OCI-LY3 (cell line): ENCODE data around the gene BAD.
A peak's percentile ranks its signal among the peaks of the same experiment; 100 is the strongest.

Experiments
- H2AFZ ChIP-seq: fragments of 200-600, 300-600 bp; shearing (Covaris generic); 2 replicates; pipeline ENCODE4 v1.6.0; 2014; ENCODE audit warnings: antibody characterized with exemption, low read depth, low read length
- H3K27ac ChIP-seq: fragments of 200-600, 300-600 bp; sonication (generic); 2 replicates; pipeline ENCODE4 v1.5.1; 2014; ENCODE audit warnings: mild to moderate bottlenecking, low read length, moderate library complexity, mixed read lengths
- H3K27me3 ChIP-seq: fragments of 200-600, 300-600 bp; sonication (generic); 2 replicates; pipeline ENCODE4 v1.6.1; 2014; ENCODE audit warnings: low read depth, low read length, mixed read lengths
- H3K36me3 ChIP-seq: fragments of 200-600, 300-600 bp; sonication (generic); replicated peaks from 2 replicates; pipeline ENCODE3; 2014; ENCODE audit warnings: low read depth, low read length, mixed read lengths
- H3K4me1 ChIP-seq: fragments of 300-600, 200-600 bp; sonication (generic); 2 replicates; pipeline ENCODE4 v1.6.1; 2014; ENCODE audit warnings: low read length, mixed read lengths
- H3K4me2 ChIP-seq: fragments of 200-600, 300-600 bp; sonication (generic); 2 replicates; pipeline ENCODE4 v1.6.1; 2014; ENCODE audit warnings: low read length, mixed read lengths
- H3K4me3 ChIP-seq: fragments of 300-600, 200-600 bp; sonication (generic); 2 replicates; pipeline ENCODE4 v1.5.1; 2014; ENCODE audit warnings: antibody characterized with exemption, mild to moderate bottlenecking, low read length, moderate library complexity
- H3K79me2 ChIP-seq: fragments of 300-600, 200-600 bp; shearing (Covaris generic); 2 replicates; pipeline ENCODE4 v1.6.1; 2014; ENCODE audit warnings: mild to moderate bottlenecking, low read length, mixed read lengths
- H3K9ac ChIP-seq: fragments of 300-600, 200-600 bp; shearing (Covaris generic); 2 replicates; pipeline ENCODE4 v1.6.0; 2014; ENCODE audit warnings: mild to moderate bottlenecking, low read length, moderate library complexity
- H3K9me3 ChIP-seq: fragments of 200-600, 300-600 bp; shearing (Covaris generic); 2 replicates; pipeline ENCODE4 v1.6.1; 2014; ENCODE audit warnings: low read length, mixed read lengths; ENCODE audit not compliant: insufficient read depth
- H4K20me1 ChIP-seq: fragments of 200-600, 300-600 bp; sonication (generic); 2 replicates; pipeline ENCODE4 v1.6.1; 2016; ENCODE audit warnings: low read length, mixed read lengths; ENCODE audit not compliant: insufficient read depth
- CTCF ChIP-seq: fragments of 200-600, 300-600 bp; sonication (generic); IDR thresholded peaks from 2 replicates; pipeline ENCODE4 v1.5.1; 2014; ENCODE audit warnings: antibody characterized with exemption, low read length, low read depth
- EZH2phosphoT487 ChIP-seq: fragments of 200-600 bp; shearing (Covaris generic); IDR thresholded peaks from 2 replicates; pipeline ENCODE4 v1.6.1; 2018; ENCODE audit warnings: antibody characterized with exemption, mixed run types, low read depth

The BAD gene

GRCh38 chr11:64231546-64231945 lies 52.9 kb downstream of the BAD start:
- Histone ChIP-seq H3K9ac (no peak overlapping the region), H3K4me2 (peak overlapping the region; percentile 93), H3K4me1 (peaks cover 29% of the 10 kb centered on the region), H3K27me3 (no peaks in the 10 kb centered on the region), H3K79me2 (peaks cover 21% of the 10 kb centered on the region), H2AFZ (no peak overlapping the region), H3K36me3 (peaks cover 8% of the 10 kb centered on the region), H4K20me1 (peaks cover 9% of the 10 kb centered on the region; the same call in 1 of the 2 replicates), H3K4me3 (peak overlapping the region; percentile 89; the same call in 1 of the 2 replicates), H3K27ac (no peak overlapping the region), H3K9me3 (no peaks in the 10 kb centered on the region)
- no peak for TF ChIP-seq CTCF
- no peak for TF ChIP-seq EZH2phosphoT487

GRCh38 chr11:64230985-64231365 lies 53.5 kb downstream of the BAD start:
- peaks cover 6% of the 10 kb centered on the region for H3K36me3 ChIP-seq
- H3K9me3 ChIP-seq = no peaks in the 10 kb centered on the region
- TF ChIP-seq EZH2phosphoT487 = no peak
- no peak for TF ChIP-seq CTCF
- H3K4me3 ChIP-seq = peak overlapping the region; percentile 89
- H3K27ac ChIP-seq = peak overlapping the region; percentile 29
- peaks cover 19% of the 10 kb centered on the region for H3K79me2 ChIP-seq
- peaks cover 28% of the 10 kb centered on the region for H3K4me1 ChIP-seq
- no peaks in the 10 kb centered on the region for H3K27me3 ChIP-seq
- peaks cover 9% of the 10 kb centered on the region; the same call in 1 of the 2 replicates for H4K20me1 ChIP-seq
- peak overlapping the region; percentile 84 for H3K9ac ChIP-seq
- H2AFZ ChIP-seq = peak overlapping the region; percentile 68; the same call in 1 of the 2 replicates
- peak overlapping the region; percentile 93 for H3K4me2 ChIP-seq

GRCh38 chr11:64230171-64230984 lies 54.1 kb downstream of the BAD start, which contains the start of gene DNAJC4:
Gene DNAJC4, plus strand, starts transcription at chr11:64230548. Its CDS starts 307 bp downstream, at chr11:64230855.
- Histone ChIP-seq H3K4me1 (peaks cover 24% of the 10 kb centered on the region), H3K27ac (peak within 1 kb of the TSS; percentile 29)

More at GRCh38 chr11:64230171-64230984, 54.1 kb downstream of the BAD start, which contains the start of gene DNAJC4:
- Histone ChIP-seq H2AFZ (peak within 1 kb of the TSS; percentile 68; the same call in 1 of the 2 replicates), H3K9me3 (no peaks in the 10 kb centered on the region), H3K4me2 (peak within 1 kb of the TSS; percentile 93), H3K4me3 (peak within 1 kb of the TSS; percentile 89), H3K36me3 (peaks cover under 1% of the 10 kb centered on the region), H3K27me3 (no peaks in the 10 kb centered on the region), H3K79me2 (peaks cover 18% of the 10 kb centered on the region), H4K20me1 (peaks cover 3% of the 10 kb centered on the region; the same call in 1 of the 2 replicates), H3K9ac (peak within 1 kb of the TSS; percentile 84)
- no peak for TF ChIP-seq CTCF
- no peak for TF ChIP-seq EZH2phosphoT487
